ENCODE results near the gene SRSF3.

DNA sequence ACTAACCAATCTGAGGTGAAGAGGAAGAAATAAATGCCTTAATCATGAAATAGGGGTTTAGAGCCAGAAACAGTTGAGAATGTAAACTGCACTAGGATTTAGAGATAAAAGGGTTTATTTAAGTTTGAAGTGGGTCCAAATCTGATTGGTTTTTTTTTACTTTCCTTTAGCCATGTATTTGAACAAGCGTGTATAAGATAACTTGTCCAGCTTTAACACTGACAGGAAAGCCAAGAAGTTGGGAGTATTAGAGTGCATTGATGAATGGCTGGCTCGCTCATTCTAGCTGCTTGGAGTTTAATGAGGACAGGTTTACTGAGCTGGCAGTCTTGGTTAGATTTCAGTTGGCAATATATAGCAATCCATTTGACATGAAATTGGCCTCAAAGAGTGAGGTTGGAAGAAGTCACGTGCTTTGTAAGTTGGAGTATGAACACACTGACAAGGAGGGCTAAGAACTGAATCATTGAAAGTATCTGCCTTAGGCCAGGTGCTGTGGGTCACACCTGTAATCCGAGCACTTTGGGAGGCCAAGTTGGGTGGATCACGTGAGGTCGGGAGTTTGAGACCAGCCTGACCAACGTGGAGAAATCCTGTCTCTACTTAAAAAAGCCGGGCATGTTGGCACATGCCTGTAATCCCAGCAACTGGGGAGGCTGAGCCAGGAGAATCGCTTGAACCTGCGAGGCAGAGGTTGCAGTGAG is 13.7 kb downstream of the SRSF3 start:
- TF ChIP-seq, protein P1, sequence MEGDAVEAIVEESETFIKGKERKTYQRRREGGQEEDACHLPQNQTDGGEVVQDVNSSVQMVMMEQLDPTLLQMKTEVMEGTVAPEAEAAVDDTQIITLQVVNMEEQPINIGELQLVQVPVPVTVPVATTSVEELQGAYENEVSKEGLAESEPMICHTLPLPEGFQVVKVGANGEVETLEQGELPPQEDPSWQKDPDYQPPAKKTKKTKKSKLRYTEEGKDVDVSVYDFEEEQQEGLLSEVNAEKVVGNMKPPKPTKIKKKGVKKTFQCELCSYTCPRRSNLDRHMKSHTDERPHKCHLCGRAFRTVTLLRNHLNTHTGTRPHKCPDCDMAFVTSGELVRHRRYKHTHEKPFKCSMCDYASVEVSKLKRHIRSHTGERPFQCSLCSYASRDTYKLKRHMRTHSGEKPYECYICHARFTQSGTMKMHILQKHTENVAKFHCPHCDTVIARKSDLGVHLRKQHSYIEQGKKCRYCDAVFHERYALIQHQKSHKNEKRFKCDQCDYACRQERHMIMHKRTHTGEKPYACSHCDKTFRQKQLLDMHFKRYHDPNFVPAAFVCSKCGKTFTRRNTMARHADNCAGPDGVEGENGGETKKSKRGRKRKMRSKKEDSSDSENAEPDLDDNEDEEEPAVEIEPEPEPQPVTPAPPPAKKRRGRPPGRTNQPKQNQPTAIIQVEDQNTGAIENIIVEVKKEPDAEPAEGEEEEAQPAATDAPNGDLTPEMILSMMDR (IDR thresholded peaks at IDR 0.05; ENCODE audit: low read depth, low read length, poor library complexity, severe bottlenecking): no peak
- TF ChIP-seq EZH2phosphoT487 (IDR thresholded peaks at IDR 0.05; ENCODE audit: borderline replicate concordance, low read length): no peak

All from DOHH2 (cell line).